ENCODE data around the gene CD55. TPM values are rescaled to one million over a fixed set of nuclear protein-coding genes. Genes with fewer than 3 reads are reported as not detected.

CD55 gene
- total RNA-seq, 1 donor from 2014 or later, result 106 TPM

GRCh38 chr1:207315435-207315834, 6.0 kb upstream of the CD55 start:
- DNase-seq (ENCODE audit: extremely low spot score in 2 of 2), result no peak
- Histone ChIP-seq H3K36me3 (no peaks in the 10 kb centered on the region), H3K4me3 (no peak overlapping the region), H3K9me3 (no peaks in the 10 kb centered on the region), H3K4me1 (peaks cover 14% of the 10 kb centered on the region), H3K27me3 (no peaks in the 10 kb centered on the region), H3K27ac (no peak overlapping the region)
- TF ChIP-seq, protein P1, sequence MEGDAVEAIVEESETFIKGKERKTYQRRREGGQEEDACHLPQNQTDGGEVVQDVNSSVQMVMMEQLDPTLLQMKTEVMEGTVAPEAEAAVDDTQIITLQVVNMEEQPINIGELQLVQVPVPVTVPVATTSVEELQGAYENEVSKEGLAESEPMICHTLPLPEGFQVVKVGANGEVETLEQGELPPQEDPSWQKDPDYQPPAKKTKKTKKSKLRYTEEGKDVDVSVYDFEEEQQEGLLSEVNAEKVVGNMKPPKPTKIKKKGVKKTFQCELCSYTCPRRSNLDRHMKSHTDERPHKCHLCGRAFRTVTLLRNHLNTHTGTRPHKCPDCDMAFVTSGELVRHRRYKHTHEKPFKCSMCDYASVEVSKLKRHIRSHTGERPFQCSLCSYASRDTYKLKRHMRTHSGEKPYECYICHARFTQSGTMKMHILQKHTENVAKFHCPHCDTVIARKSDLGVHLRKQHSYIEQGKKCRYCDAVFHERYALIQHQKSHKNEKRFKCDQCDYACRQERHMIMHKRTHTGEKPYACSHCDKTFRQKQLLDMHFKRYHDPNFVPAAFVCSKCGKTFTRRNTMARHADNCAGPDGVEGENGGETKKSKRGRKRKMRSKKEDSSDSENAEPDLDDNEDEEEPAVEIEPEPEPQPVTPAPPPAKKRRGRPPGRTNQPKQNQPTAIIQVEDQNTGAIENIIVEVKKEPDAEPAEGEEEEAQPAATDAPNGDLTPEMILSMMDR (IDR thresholded peaks at IDR 0.05), result no peak
- no peak for TF ChIP-seq POLR2AphosphoS5 (IDR thresholded peaks at IDR 0.05; ENCODE audit: insufficient read depth in 1 of 2, low read depth in 1 of 2)
- no peak for TF ChIP-seq POLR2A (IDR thresholded peaks at IDR 0.05)
- intact Hi-C loops (cut with DNase I), result no loop called here

DNA sequence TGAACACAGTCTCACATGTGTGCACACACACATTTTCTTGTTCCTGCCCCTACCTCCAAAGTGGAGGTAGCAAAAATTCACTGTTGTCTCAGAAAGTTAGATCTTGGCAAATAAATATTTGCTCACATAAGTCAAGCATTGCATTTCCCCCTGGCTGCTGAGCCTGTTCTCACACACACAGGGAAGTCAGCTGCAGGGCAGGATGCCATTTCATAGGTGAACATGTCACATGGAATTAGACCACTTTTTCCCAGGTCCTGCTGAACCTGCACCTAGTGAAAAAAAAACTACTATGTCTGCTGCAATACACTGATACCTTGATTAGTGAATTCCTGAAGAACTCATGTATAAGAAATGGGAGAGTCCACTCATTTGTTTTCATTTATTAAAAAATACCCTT, 5.3 kb upstream of the CD55 start:
- DNase-seq (ENCODE audit: extremely low spot score in 2 of 2), result no peak
- TF ChIP-seq, protein P1 (IDR thresholded peaks at IDR 0.05), result no peak
- TF ChIP-seq POLR2AphosphoS5 (IDR thresholded peaks at IDR 0.05; ENCODE audit: insufficient read depth in 1 of 2, low read depth in 1 of 2), result no peak
- no peak for TF ChIP-seq POLR2A (IDR thresholded peaks at IDR 0.05)
- Histone ChIP-seq H3K27me3 (no peaks in the 10 kb centered on the region), H3K4me1 (peaks cover 17% of the 10 kb centered on the region), H3K36me3 (no peaks in the 10 kb centered on the region), H3K4me3 (no peak overlapping the region), H3K27ac (no peak overlapping the region), H3K9me3 (no peaks in the 10 kb centered on the region)
- intact Hi-C loops (cut with DNase I), result no loop called here

DNA sequence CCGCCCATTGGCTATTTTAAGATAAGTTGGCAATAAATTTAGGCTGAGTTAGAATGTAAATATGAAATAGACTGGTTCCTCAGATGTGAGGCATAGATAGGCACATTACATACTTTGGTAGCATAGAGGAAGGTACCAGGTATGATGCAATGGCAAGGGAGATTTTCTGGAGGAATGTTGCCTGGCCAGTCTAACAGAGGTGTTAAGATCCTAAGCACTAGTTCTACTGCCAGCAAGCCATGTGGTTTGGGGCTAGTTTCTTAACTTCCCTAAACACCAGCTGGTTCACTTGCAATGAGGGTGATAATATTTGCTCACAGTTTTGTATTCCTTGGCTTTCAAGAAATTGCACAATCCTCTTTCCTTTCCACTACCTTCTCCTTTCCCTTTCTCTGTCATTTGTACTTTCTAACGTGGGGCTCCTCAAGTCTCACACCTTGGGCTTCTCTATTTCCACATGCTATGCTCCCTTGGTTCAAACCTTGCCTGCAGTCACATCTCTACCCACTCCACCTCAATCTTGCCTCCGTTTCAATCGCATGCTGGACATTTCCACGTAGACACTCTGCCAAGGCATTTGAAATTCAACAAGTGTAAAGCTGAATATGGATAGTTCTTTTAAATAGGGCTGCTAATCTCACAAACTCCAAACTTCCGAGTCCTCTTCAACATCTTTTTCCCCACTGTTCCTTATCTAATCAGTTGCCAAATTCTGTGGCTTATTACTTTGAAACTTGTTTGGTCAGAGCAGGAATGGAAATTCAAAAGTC, 4.7 kb upstream of the CD55 start:
- H3K4me3 ChIP-seq, result no peak overlapping the region
- intact Hi-C loops (cut with DNase I), result no loop called here
- H3K27me3 ChIP-seq, result no peaks in the 10 kb centered on the region
- H3K27ac ChIP-seq, result peak overlapping the region; percentile 23
- no peaks in the 10 kb centered on the region for H3K9me3 ChIP-seq
- H3K4me1 ChIP-seq, result peaks cover 17% of the 10 kb centered on the region
- peak in 1 of 2 donors; percentile 80 for TF ChIP-seq POLR2AphosphoS5 (IDR thresholded peaks at IDR 0.05; ENCODE audit: insufficient read depth in 1 of 2, low read depth in 1 of 2)
- no peak for TF ChIP-seq POLR2A (IDR thresholded peaks at IDR 0.05)
- H3K36me3 ChIP-seq, result no peaks in the 10 kb centered on the region
- no peak for DNase-seq (ENCODE audit: extremely low spot score in 2 of 2)

- no peak for DNase-seq (ENCODE audit: extremely low spot score in 2 of 2)
These were observed 3.9 kb upstream of the CD55 start for GRCh38 chr1:207317561-207317960.

GRCh38 chr1:207318072-207318619, 3.3 kb upstream of the CD55 start:
- intact Hi-C loops (cut with DNase I), result no loop called here
- DNase-seq (ENCODE audit: extremely low spot score in 2 of 2), result no peak
- TF ChIP-seq POLR2AphosphoS5 (IDR thresholded peaks at IDR 0.05; ENCODE audit: insufficient read depth in 1 of 2, low read depth in 1 of 2) (no peak), POLR2A (IDR thresholded peaks at IDR 0.05) (no peak)
- TF ChIP-seq, protein P1 (IDR thresholded peaks at IDR 0.05), result no peak
- H3K4me3 ChIP-seq, result no peak overlapping the region
- H3K4me1 ChIP-seq, result peaks cover 28% of the 10 kb centered on the region
- no peaks in the 10 kb centered on the region for H3K27me3 ChIP-seq
- no peaks in the 10 kb centered on the region for H3K36me3 ChIP-seq
- H3K27ac ChIP-seq, result no peak overlapping the region
- H3K9me3 ChIP-seq, result no peaks in the 10 kb centered on the region

More at GRCh38 chr1:207317561-207317960, 3.9 kb upstream of the CD55 start:
- TF ChIP-seq POLR2AphosphoS5 (IDR thresholded peaks at IDR 0.05; ENCODE audit: insufficient read depth in 1 of 2, low read depth in 1 of 2), result no peak
- no peak for TF ChIP-seq POLR2A (IDR thresholded peaks at IDR 0.05)
- TF ChIP-seq, protein P1 (IDR thresholded peaks at IDR 0.05), result no peak
- Histone ChIP-seq H3K27me3 (no peaks in the 10 kb centered on the region), H3K4me1 (peaks cover 22% of the 10 kb centered on the region), H3K36me3 (no peaks in the 10 kb centered on the region), H3K4me3 (no peak overlapping the region), H3K9me3 (no peaks in the 10 kb centered on the region), H3K27ac (peak overlapping the region; percentile 23)
- intact Hi-C loops (cut with DNase I), result no loop called here

Measured in vagina (tissue), 2 donors.